CD14-positive monocyte (primary cell): ENCODE measurements around the gene GGA1. TPM values are rescaled to one million over a fixed set of nuclear protein-coding genes. Genes with fewer than 3 reads are reported as not detected.
A peak's percentile ranks its signal among the peaks of the same experiment; 100 is the strongest.

Experiments
- DNase-seq, 3 donors: peaks; one replicate each; pipeline ENCODE4 v3.0.0-alpha.2; 2011 to 2022
- H2AFZ ChIP-seq: 2 replicates; pipeline ENCODE4 v1.6.0; 2012; ENCODE audit warnings: mild to moderate bottlenecking, low read depth, low read length, inconsistent platforms; ENCODE audit not compliant: insufficient read depth, poor library complexity, severe bottlenecking
- H3K27ac ChIP-seq, 2 donors: 1 replicate in 1 of 2; 2 replicates in 1 of 2; pipeline ENCODE4 v1.5.1; 2012 to 2013; ENCODE audit warnings: low read length in 2 of 2, control low read depth in 1 of 2, inconsistent platforms in 1 of 2, low read depth in 1 of 2, mild to moderate bottlenecking in 1 of 2
- H3K27me3 ChIP-seq, 2 donors: one replicate each; pipeline versions ENCODE4 v1.6.0 to v1.6.1; 2011 to 2013; ENCODE audit warnings: low read length in 2 of 2; ENCODE audit not compliant: control insufficient read depth in 2 of 2, insufficient read depth in 2 of 2
- H3K36me3 ChIP-seq, 2 donors: replicated peaks in 1 of 2; 1 replicate in 1 of 2; 2 replicates in 1 of 2; pipeline versions ENCODE4 v1.5.1 to v1.6.1; 2012 to 2013; ENCODE audit warnings: low read length in 2 of 2, control low read depth in 1 of 2, inconsistent platforms in 1 of 2, mild to moderate bottlenecking in 1 of 2; ENCODE audit not compliant: insufficient read depth in 2 of 2, control insufficient read depth in 1 of 2
- H3K4me1 ChIP-seq, 2 donors: 1 replicate in 1 of 2; 2 replicates in 1 of 2; pipeline versions ENCODE4 v1.5.1 to v1.6.1; 2012 to 2013; ENCODE audit warnings: low read length in 2 of 2, control low read depth in 1 of 2, inconsistent platforms in 1 of 2, mild to moderate bottlenecking in 1 of 2, moderate library complexity in 1 of 2; ENCODE audit not compliant: insufficient read depth in 2 of 2, control insufficient read depth in 1 of 2
- H3K4me2 ChIP-seq: replicated peaks from 2 replicates; pipeline ENCODE3; 2012; ENCODE audit warnings: low read length, moderate library complexity, mild to moderate bottlenecking; ENCODE audit not compliant: poor library complexity, severe bottlenecking; ENCODE audit errors: extremely low read depth
- H3K4me3 ChIP-seq, 3 experiments: fragments of 200-600 bp in 1 of 3; sonication (generic) in 1 of 3; replicated peaks in 1 of 3; 1 replicate in 2 of 3; 2 replicates in 1 of 3; pipeline ENCODE4 v1.5.1; 2011 to 2013; ENCODE audit warnings: low read length in 3 of 3, mild to moderate bottlenecking in 3 of 3, control low read depth in 2 of 3, low read depth in 2 of 3, inconsistent platforms in 1 of 3, moderate library complexity in 1 of 3
- H3K79me2 ChIP-seq: 2 replicates; pipeline ENCODE4 v1.6.0; 2012; ENCODE audit warnings: mild to moderate bottlenecking, control low read depth, inconsistent platforms, low read length, moderate library complexity; ENCODE audit not compliant: insufficient read depth
- H3K9ac ChIP-seq: 2 replicates; pipeline ENCODE4 v1.6.0; 2017; ENCODE audit warnings: low read length, mild to moderate bottlenecking; ENCODE audit not compliant: insufficient read depth, poor library complexity, severe bottlenecking
- H3K9me3 ChIP-seq, 2 donors: replicated peaks in 1 of 2; 1 replicate in 1 of 2; 2 replicates in 1 of 2; pipeline versions ENCODE4 v1.5.1 to v1.6.1; 2012 to 2013; ENCODE audit warnings: low read length in 2 of 2, control low read depth in 1 of 2; ENCODE audit not compliant: control insufficient read depth in 1 of 2, insufficient read depth in 1 of 2
- H4K20me1 ChIP-seq: 2 replicates; pipeline ENCODE4 v1.6.0; 2012; ENCODE audit warnings: mild to moderate bottlenecking, low read length, control low read depth, moderate library complexity; ENCODE audit not compliant: insufficient read depth
- H3K27ac Mint-ChIP-seq, 7 donors: one replicate each; pipeline ENCODE4 v1.8.0; 2020; ENCODE audit warnings: mild to moderate bottlenecking in 7 of 7, mixed read lengths in 7 of 7, moderate library complexity in 6 of 7, inconsistent platforms in 2 of 7
- H3K27me3 Mint-ChIP-seq, 3 donors: one replicate each; pipeline ENCODE4 v1.8.0; 2021 to 2022; ENCODE audit warnings: low read depth in 3 of 3, mild to moderate bottlenecking in 3 of 3, mixed read lengths in 3 of 3, moderate library complexity in 3 of 3, inconsistent platforms in 1 of 3
- H3K36me3 Mint-ChIP-seq, 2 donors: one replicate each; pipeline ENCODE4 v1.8.0; 2020; ENCODE audit warnings: mixed read lengths in 2 of 2, inconsistent platforms in 1 of 2, mild to moderate bottlenecking in 1 of 2
- H3K4me1 Mint-ChIP-seq: one replicate; pipeline ENCODE4 v1.8.0; 2020; ENCODE audit warnings: mild to moderate bottlenecking, mixed read lengths
- H3K4me3 Mint-ChIP-seq, 2 donors: one replicate each; pipeline ENCODE4 v1.8.0; 2020; ENCODE audit warnings: mild to moderate bottlenecking in 2 of 2, mixed read lengths in 2 of 2, moderate library complexity in 1 of 2
- H3K9me3 Mint-ChIP-seq, 7 donors: one replicate each; pipeline ENCODE4 v1.8.0; 2020 to 2022; ENCODE audit warnings: mixed read lengths in 7 of 7, mild to moderate bottlenecking in 6 of 7, moderate library complexity in 6 of 7, inconsistent platforms in 2 of 7
- WGBS: methylation state at CpG from one replicate; pipeline ENCODE4 v1.1.5; 2013; ENCODE audit warnings: missing lambda C conversion rate; ENCODE audit not compliant: insufficient coverage; 5-methylcytosine and 5-hydroxymethylcytosine counted together
- intact Hi-C, 2 donors: fragments of 100-400 bp; cut with micrococcal nuclease; formaldehyde crosslinking; loops; one replicate each; pipeline versions ENCODE4 v1.15.0 to v1.15.1; 2023
- polyA plus RNA-seq, 3 donors: library from polyadenylated mRNA; depleted of rRNA in 1 of 3; unstranded in 2 of 3; stranded (reverse) in 1 of 3; fragments of 300-500 nt in 2 of 3; fragments of >200 nt in 1 of 3; fragmentation: Illumina TruSeq in 2 of 3; gene quantifications; 1 replicate in 2 of 3; 2 replicates in 1 of 3; pipeline ENCODE4 v1.2.3, GENCODE V29; 2012 to 2021
- TF ChIP-seq, protein P1 (sequence below): fragments of 200-600 bp; IDR thresholded peaks from one replicate; pipeline ENCODE4 v1.8.0; 2022; ENCODE audit warnings: antibody characterized with exemption, mild to moderate bottlenecking

The GGA1 gene
- polyA plus RNA-seq, 3 donors, result 19.8 to 91.0 (median 24.8) TPM

DNA sequence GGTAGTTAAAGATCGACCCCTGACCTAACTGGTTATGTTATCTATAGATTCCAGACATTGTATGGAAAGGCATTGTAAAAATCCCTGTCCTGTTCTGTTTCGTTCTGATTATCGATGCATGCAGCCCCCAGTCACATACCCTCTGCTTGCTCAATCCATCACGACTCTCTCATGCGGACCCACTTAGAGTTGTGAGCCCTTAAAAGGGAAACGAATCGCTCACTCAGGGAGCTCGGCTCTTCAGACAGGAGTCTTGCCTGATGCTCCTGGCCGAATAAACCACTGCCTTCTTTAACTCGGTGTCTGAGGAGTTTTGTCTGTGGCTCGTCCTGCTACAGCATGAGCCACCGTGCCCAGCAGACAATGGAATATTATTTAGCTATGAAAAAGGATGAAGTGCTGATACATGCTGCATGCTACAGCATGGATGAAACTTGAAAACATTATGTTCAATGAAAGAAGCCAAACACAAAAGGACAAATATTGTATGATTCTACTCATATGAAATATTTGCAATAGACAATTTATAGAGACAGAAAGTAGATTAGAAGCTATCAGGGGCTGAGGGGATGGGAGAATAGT is 16.7 kb upstream of the GGA1 start:
- no peaks in the 10 kb centered on the region for H3K27me3 ChIP-seq
- peak overlapping the region in 1 of 3 experiments; percentile 5 for H3K4me3 ChIP-seq
- Mint-ChIP-seq H3K27ac (peak overlapping the region; percentile 93 to 100 (median 99)), H3K4me3 (peak overlapping the region in 1 of 2 donors; percentile 48), H3K9me3 (peaks cover 0 to 2% (median 0%) of the 10 kb centered on the region in 7 donors), H3K27me3 (peaks cover 3 to 6% (median 5%) of the 10 kb centered on the region in 3 donors), H3K4me1 (peaks cover 39% of the 10 kb centered on the region), H3K36me3 (peaks cover 1 to 3% of the 10 kb centered on the region in 2 donors)
- no peak for DNase-seq
- peaks cover 34 to 42% of the 10 kb centered on the region in 2 donors for H3K4me1 ChIP-seq
- intact Hi-C loops, result loop anchor here (2.0 kb wide), 3 partner anchors 17 to 53 kb away; no protein-coding TSS in a partner anchor
- no peaks in the 10 kb centered on the region for H3K79me2 ChIP-seq
- peak overlapping the region; percentile 28 for H3K4me2 ChIP-seq
- WGBS, result 77% methylated on average over 9 of the region's 12 CpGs
- TF ChIP-seq, protein P1, sequence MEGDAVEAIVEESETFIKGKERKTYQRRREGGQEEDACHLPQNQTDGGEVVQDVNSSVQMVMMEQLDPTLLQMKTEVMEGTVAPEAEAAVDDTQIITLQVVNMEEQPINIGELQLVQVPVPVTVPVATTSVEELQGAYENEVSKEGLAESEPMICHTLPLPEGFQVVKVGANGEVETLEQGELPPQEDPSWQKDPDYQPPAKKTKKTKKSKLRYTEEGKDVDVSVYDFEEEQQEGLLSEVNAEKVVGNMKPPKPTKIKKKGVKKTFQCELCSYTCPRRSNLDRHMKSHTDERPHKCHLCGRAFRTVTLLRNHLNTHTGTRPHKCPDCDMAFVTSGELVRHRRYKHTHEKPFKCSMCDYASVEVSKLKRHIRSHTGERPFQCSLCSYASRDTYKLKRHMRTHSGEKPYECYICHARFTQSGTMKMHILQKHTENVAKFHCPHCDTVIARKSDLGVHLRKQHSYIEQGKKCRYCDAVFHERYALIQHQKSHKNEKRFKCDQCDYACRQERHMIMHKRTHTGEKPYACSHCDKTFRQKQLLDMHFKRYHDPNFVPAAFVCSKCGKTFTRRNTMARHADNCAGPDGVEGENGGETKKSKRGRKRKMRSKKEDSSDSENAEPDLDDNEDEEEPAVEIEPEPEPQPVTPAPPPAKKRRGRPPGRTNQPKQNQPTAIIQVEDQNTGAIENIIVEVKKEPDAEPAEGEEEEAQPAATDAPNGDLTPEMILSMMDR, result no peak
- peak overlapping the region; percentile 93 to 98 for H3K27ac ChIP-seq
- no peaks in the 10 kb centered on the region for H3K9me3 ChIP-seq
- H4K20me1 ChIP-seq, result no peaks in the 10 kb centered on the region
- peak overlapping the region; percentile 38 for H3K9ac ChIP-seq
- H2AFZ ChIP-seq, result no peak overlapping the region
- H3K36me3 ChIP-seq, result no peaks in the 10 kb centered on the region

DNA sequence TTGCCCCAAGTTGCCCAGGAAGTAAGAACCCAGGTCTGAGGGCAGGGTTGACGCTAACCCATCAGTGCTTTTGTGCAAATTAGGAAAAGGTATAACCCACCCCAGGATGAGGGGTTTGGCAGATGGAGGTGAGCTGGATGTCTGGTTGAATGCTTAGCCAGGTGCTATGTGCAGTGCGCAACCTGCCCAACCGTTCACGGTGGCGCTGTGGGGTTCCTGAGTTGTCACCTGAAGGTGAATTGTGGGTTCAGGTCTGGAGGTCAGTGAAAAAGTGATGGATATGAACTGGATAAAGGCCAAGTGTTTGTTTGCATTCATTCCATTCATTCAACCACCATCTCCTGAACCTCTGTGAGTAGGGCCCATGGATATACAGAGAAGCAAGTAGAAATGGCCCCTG is 14.4 kb upstream of the GGA1 start:
- H3K4me2 ChIP-seq, result no peak overlapping the region
- peaks cover 30 to 34% of the 10 kb centered on the region in 2 donors for H3K4me1 ChIP-seq
- H3K27ac ChIP-seq, result no peak overlapping the region
- intact Hi-C loops, result loop anchor here in 1 of 2 donors (2.0 kb wide), 1 partner anchor 51 kb away; no protein-coding TSS in a partner anchor
- TF ChIP-seq, protein P1, result no peak
- no peaks in the 10 kb centered on the region for H3K36me3 Mint-ChIP-seq
- no peaks in the 10 kb centered on the region for H3K27me3 ChIP-seq
- H3K27me3 Mint-ChIP-seq, result peaks cover 0 to 3% (median 3%) of the 10 kb centered on the region in 3 donors
- H3K9ac ChIP-seq, result no peak overlapping the region
- 92% methylated on average over 5 of the region's 5 CpGs for WGBS
- peaks cover 0 to 2% (median 0%) of the 10 kb centered on the region in 7 donors for H3K9me3 Mint-ChIP-seq
- no peak overlapping the region for H3K4me3 ChIP-seq
- H3K4me1 Mint-ChIP-seq, result peaks cover 35% of the 10 kb centered on the region
- H3K36me3 ChIP-seq, result no peaks in the 10 kb centered on the region
- H3K9me3 ChIP-seq, result no peaks in the 10 kb centered on the region
- no peak for DNase-seq
- no peaks in the 10 kb centered on the region for H4K20me1 ChIP-seq
- H3K27ac Mint-ChIP-seq, result no peak overlapping the region
- H3K79me2 ChIP-seq, result no peaks in the 10 kb centered on the region
- no peak overlapping the region for H3K4me3 Mint-ChIP-seq
- H2AFZ ChIP-seq, result no peak overlapping the region
